Natural killer cell treated with Interleukin-12 subunit alpha and Interleukin-12 subunit beta and Interleukin-15 and Interleukin-18, amount 100 ng/mL, for 72 hours (primary cell): ENCODE results near the gene THOC1. TPM values are rescaled to one million over a fixed set of nuclear protein-coding genes. Genes with fewer than 3 reads are reported as not detected.
A peak's percentile ranks its signal among the peaks of the same experiment; 100 is the strongest.
"Not testable (repeated sequence)": the region's sequence is repeated elsewhere in the genome, so short reads cannot be mapped to it uniquely, and the experiment has no call there.

ENCODE experiments used
- ATAC-seq, 2 donors: fragments of 150-1000 bp; cut with Tn5 transposase in 1 of 2; sonication (Bioruptor Pico), chemical (Tn5 transposase) in 1 of 2; 2 replicates each; pipeline ENCODE4 v1.10.0; 2021
- DNase-seq: peaks from one replicate; pipeline ENCODE4 v3.0.0; 2022; ENCODE audit warnings: low spot score
- H3K27ac Mint-ChIP-seq, 2 donors: 1 replicate in 1 of 2; 2 replicates in 1 of 2; pipeline ENCODE4 v1.8.0; 2022; ENCODE audit warnings: mixed read lengths in 2 of 2, mild to moderate bottlenecking in 1 of 2, moderate library complexity in 1 of 2
- H3K27me3 Mint-ChIP-seq, 2 donors: 1 replicate in 1 of 2; 2 replicates in 1 of 2; pipeline ENCODE4 v1.8.0; 2022; ENCODE audit warnings: mixed read lengths in 2 of 2
- H3K36me3 Mint-ChIP-seq: one replicate; pipeline ENCODE4 v1.8.0; 2022; ENCODE audit warnings: mixed read lengths
- H3K4me1 Mint-ChIP-seq, 2 donors: 1 replicate in 1 of 2; 2 replicates in 1 of 2; pipeline ENCODE4 v1.8.0; 2022; ENCODE audit warnings: low read depth in 2 of 2, mixed read lengths in 2 of 2, mild to moderate bottlenecking in 1 of 2
- H3K4me3 Mint-ChIP-seq: one replicate; pipeline ENCODE4 v1.8.0; 2022; ENCODE audit warnings: mixed read lengths
- H3K9me3 Mint-ChIP-seq: 2 replicates; pipeline ENCODE4 v1.8.0; 2022; ENCODE audit warnings: mixed read lengths
- total RNA-seq, 2 donors: library from RNA; stranded (reverse); gene quantifications; one replicate each; pipeline ENCODE4 v1.2.3, GENCODE V29; 2022

THOC1 gene
- total RNA-seq = 10 to 100 TPM; 45.4 to 72.6 TPM

- no peaks in the 10 kb centered on the region for H3K27me3 Mint-ChIP-seq
- H3K9me3 Mint-ChIP-seq = no peaks in the 10 kb centered on the region
- DNase-seq = peak; percentile 96
- peak within 1 kb of the TSS; percentile 95 for H3K4me3 Mint-ChIP-seq
- peaks cover 15% of the 10 kb centered on the region for H3K36me3 Mint-ChIP-seq
- H3K4me1 Mint-ChIP-seq = peaks cover 21 to 30% of the 10 kb centered on the region in 2 donors
- peak; percentile 97 for ATAC-seq
- peak within 1 kb of the TSS; percentile 98 to 100 for H3K27ac Mint-ChIP-seq
These were observed at the start of gene THOC1 for GRCh38 chr18:267688-268552. THOC1 (minus strand) TSS chr18:268047; CDS start chr18:268019, 28 bp downstream.

GRCh38 chr18:317618-318017, 49.8 kb upstream of the THOC1 start:
- DNase-seq = no peak
- Mint-ChIP-seq H3K9me3 (no peaks in the 10 kb centered on the region), H3K4me3 (no peak overlapping the region), H3K27me3 (peaks cover 9 to 12% of the 10 kb centered on the region in 2 donors), H3K36me3 (no peaks in the 10 kb centered on the region), H3K27ac (no peak overlapping the region), H3K4me1 (peaks cover 11 to 14% of the 10 kb centered on the region in 2 donors)
- ATAC-seq = no peak

GRCh38 chr18:316393-316792, 48.5 kb upstream of the THOC1 start:
- Mint-ChIP-seq H3K4me1 (peaks cover under 1 to 1% of the 10 kb centered on the region in 2 donors), H3K36me3 (no peaks in the 10 kb centered on the region), H3K27me3 (peaks cover 5 to 7% of the 10 kb centered on the region in 2 donors), H3K27ac (no peak overlapping the region), H3K4me3 (no peak overlapping the region), H3K9me3 (no peaks in the 10 kb centered on the region)
- ATAC-seq (no peak), DNase-seq (no peak)

DNA sequence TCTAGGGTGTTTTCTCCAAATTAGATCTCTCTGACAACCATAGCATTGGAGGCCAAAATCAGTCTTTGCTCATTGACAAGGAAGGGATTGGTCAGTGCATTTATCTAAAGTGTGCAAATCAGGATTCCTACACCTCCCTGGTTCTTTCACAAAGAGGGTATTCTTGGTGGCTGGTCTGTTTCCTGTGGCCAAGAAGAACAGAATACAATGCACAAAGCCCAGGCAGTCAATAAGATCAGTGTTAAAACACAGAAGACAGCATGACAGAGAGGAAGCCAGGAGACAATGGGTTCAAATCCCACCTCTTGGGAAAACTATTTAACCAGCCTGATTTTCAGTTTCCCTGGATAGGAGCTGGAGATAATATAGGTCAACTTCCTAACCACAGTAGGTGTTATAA, 46.1 kb upstream of the THOC1 start:
- no peaks in the 10 kb centered on the region for H3K9me3 Mint-ChIP-seq
- H3K4me1 Mint-ChIP-seq = no peaks in the 10 kb centered on the region
- no peak for DNase-seq
- H3K27me3 Mint-ChIP-seq = peaks cover 7 to 8% of the 10 kb centered on the region in 2 donors
- H3K27ac Mint-ChIP-seq = no peak overlapping the region
- no peak for ATAC-seq
- H3K4me3 Mint-ChIP-seq = no peak overlapping the region
- H3K36me3 Mint-ChIP-seq = no peaks in the 10 kb centered on the region

DNA sequence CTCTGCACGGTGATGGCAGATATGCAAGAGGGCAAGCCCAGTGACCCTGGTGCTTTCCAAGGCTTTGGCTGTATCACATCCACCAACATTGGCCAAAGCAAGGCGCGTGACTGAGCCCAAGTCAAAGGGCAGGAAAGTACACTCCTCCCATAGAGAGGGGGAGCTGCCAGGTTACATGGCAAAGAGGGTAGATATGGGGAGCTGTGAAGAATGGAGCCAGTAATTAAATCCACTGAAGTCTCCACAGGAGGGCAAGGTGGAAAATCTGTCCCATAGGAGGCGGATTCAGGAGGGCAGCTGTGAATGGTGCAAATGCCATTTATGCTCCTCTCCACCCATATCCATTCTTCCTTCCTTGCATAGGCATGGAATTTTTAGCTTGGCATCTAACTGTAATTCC, 44.6 kb upstream of the THOC1 start:
- Mint-ChIP-seq H3K9me3 (no peaks in the 10 kb centered on the region), H3K4me1 (no peaks in the 10 kb centered on the region), H3K27ac (no peak overlapping the region), H3K36me3 (no peaks in the 10 kb centered on the region), H3K27me3 (peaks cover 12 to 20% of the 10 kb centered on the region in 2 donors), H3K4me3 (no peak overlapping the region)
- no peak for ATAC-seq
- no peak for DNase-seq

DNA sequence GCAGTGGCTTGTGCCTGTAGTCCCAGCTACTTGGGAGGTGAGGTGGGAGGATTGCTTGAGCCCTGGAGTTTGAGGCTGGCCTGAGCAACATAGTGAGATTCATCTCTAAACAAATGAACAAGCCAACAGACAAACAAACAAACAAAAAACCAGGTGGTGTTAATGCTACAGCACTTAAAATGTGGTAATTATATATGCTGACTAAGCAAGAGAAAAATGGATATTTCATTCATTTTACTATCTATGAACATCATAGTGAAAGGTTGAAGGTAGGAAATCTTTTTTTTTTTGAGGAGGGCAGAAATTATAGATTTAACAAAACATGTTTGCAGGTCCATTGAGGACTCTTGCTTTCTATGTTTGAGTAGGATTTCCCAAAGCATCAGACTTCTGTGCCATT, 42.2 kb upstream of the THOC1 start:
- no peaks in the 10 kb centered on the region for H3K36me3 Mint-ChIP-seq
- peaks cover 16 to 22% of the 10 kb centered on the region in 2 donors for H3K27me3 Mint-ChIP-seq
- no peak for DNase-seq
- no peak overlapping the region for H3K4me3 Mint-ChIP-seq
- no peak overlapping the region for H3K27ac Mint-ChIP-seq
- H3K4me1 Mint-ChIP-seq = no peaks in the 10 kb centered on the region
- ATAC-seq = no peak
- no peaks in the 10 kb centered on the region for H3K9me3 Mint-ChIP-seq

DNA sequence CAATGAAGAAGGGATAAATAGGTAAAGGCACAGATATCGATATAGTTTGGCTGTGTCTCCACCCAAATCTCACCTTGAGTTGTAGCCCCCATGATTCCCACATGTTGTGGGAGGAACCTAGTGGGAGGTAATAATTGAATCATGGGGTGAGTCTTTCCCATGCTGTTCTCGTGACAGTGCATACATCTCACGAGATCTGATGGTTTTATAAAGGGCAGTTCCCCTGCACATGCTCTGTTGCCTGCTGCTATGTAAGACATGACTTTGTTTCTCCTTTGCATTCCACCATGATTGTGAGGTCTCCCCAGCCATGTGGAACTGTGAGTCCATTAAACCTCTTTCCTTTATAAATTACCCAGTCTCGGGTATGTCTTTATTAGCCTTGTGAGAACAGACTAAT, 40.2 kb upstream of the THOC1 start:
- ATAC-seq, H3K27ac Mint-ChIP-seq, H3K9me3 Mint-ChIP-seq, H3K4me3 Mint-ChIP-seq, DNase-seq, H3K36me3 Mint-ChIP-seq, H3K4me1 Mint-ChIP-seq: not testable (repeated sequence)
- H3K27me3 Mint-ChIP-seq = peaks cover 16 to 22% of the 10 kb centered on the region in 2 donors

GRCh38 chr18:306608-307255, 38.9 kb upstream of the THOC1 start:
- peaks cover 16 to 22% of the 10 kb centered on the region in 2 donors for H3K27me3 Mint-ChIP-seq
- H3K27ac Mint-ChIP-seq = no peak overlapping the region
- ATAC-seq (no peak), DNase-seq (no peak)
- H3K9me3 Mint-ChIP-seq = no peaks in the 10 kb centered on the region
- no peak overlapping the region for H3K4me3 Mint-ChIP-seq
- no peaks in the 10 kb centered on the region for H3K4me1 Mint-ChIP-seq
- no peaks in the 10 kb centered on the region for H3K36me3 Mint-ChIP-seq

- Mint-ChIP-seq H3K36me3 (no peaks in the 10 kb centered on the region), H3K4me3 (no peak overlapping the region), H3K27ac (no peak overlapping the region), H3K27me3 (peaks cover 18 to 22% of the 10 kb centered on the region in 2 donors), H3K4me1 (no peaks in the 10 kb centered on the region), H3K9me3 (no peaks in the 10 kb centered on the region)
- no peak for DNase-seq
- no peak for ATAC-seq
These were observed 37.2 kb upstream of the THOC1 start for GRCh38 chr18:305003-305501.

- H3K36me3 Mint-ChIP-seq = no peaks in the 10 kb centered on the region
These were observed 35.8 kb upstream of the THOC1 start for GRCh38 chr18:303607-304006.

DNA sequence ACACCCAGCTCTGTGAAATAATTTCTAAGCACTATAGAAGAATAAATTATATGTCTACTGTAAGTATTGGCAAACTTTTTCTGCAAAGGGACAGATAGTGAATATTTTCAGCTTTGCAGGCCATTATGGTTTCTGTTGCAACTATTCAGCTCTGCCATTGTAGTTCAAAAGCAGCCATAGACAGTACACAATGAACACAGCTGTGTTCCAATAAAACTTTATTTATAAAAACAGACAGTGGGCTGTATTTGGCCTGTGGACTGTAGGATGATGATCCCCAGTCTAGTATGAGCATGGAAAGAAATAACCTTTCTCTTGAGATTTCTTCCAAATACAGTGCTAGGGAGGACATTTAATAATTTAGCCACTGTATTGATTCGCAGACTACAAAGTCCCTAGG, 35.2 kb upstream of the THOC1 start:
- no peak for ATAC-seq
- Mint-ChIP-seq H3K9me3 (no peaks in the 10 kb centered on the region), H3K36me3 (no peaks in the 10 kb centered on the region), H3K27ac (no peak overlapping the region), H3K27me3 (peaks cover 13 to 14% of the 10 kb centered on the region in 2 donors), H3K4me1 (no peaks in the 10 kb centered on the region), H3K4me3 (no peak overlapping the region)
- no peak for DNase-seq

More at GRCh38 chr18:303607-304006, 35.8 kb upstream of the THOC1 start:
- ATAC-seq (no peak), DNase-seq (no peak)
- no peaks in the 10 kb centered on the region for H3K9me3 Mint-ChIP-seq
- H3K4me3 Mint-ChIP-seq = no peak overlapping the region
- H3K27me3 Mint-ChIP-seq = peaks cover 18 to 20% of the 10 kb centered on the region in 2 donors
- H3K4me1 Mint-ChIP-seq = no peaks in the 10 kb centered on the region
- H3K27ac Mint-ChIP-seq = no peak overlapping the region

DNA sequence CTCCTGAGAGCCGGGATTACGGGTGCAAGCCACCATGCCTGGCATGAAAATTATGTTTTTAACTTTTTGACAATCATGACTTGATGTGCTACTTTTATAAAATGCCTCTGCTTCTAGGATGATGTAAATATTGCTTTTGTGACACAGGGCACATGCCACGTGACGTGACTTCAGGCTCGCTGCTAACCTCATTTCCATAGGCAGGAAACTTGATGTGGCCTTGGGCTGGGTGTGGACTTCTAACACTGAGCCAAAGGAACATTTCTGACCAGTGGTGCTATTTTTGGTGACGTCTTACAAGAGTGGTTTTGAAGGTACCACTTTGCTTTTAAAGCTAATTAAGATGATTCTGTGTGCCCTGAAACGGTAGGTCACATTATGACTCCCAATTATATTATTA, 34.2 kb upstream of the THOC1 start:
- Mint-ChIP-seq H3K27ac (no peak overlapping the region), H3K4me3 (no peak overlapping the region), H3K4me1 (no peaks in the 10 kb centered on the region), H3K27me3 (peaks cover 5 to 13% of the 10 kb centered on the region in 2 donors), H3K36me3 (no peaks in the 10 kb centered on the region), H3K9me3 (no peaks in the 10 kb centered on the region)
- DNase-seq (no peak), ATAC-seq (no peak)

- ATAC-seq (no peak), DNase-seq (no peak)
- Mint-ChIP-seq H3K27ac (no peak overlapping the region), H3K9me3 (no peaks in the 10 kb centered on the region), H3K4me1 (no peaks in the 10 kb centered on the region), H3K36me3 (no peaks in the 10 kb centered on the region), H3K4me3 (no peak overlapping the region), H3K27me3 (peaks cover 0 to 10% of the 10 kb centered on the region in 2 donors)
These were observed 30.1 kb upstream of the THOC1 start for GRCh38 chr18:297936-298335.
